RWPE1 (cell line): Measurements from ENCODE around the gene GGACT.

Source experiments
- CTCF ChIA-PET: fragments of 350-600 bp; sonication (Branson Sonifier 250); formaldehyde crosslinking; extraction: SDS; loops from one replicate; lab custom pipeline; 2021; lab: Yijun Ruan, JAX
- POLR2A ChIA-PET: fragments of 400-600 bp; formaldehyde crosslinking; extraction: SDS; loops from one replicate; lab custom pipeline; 2020; ENCODE audit warnings: antibody characterized with exemption; ENCODE audit not compliant: low non-redundant PET; lab: Yijun Ruan, JAX
- DNase-seq: peaks from one replicate; pipeline ENCODE4 v3.0.0; 2012; ENCODE audit warnings: low spot score
- H3K27ac ChIP-seq: fragments of 450-650 bp; 2 replicates; pipeline ENCODE4 v1.5.1; 2017
- CTCF ChIP-seq: fragments of 450-650 bp; conservative IDR thresholded peaks from 2 replicates; pipeline ENCODE4 v1.5.1; 2017; ENCODE audit warnings: low read depth, mild to moderate bottlenecking

GGACT gene

GRCh38 chr13:100502446-100502845, 86.1 kb downstream of the GGACT start:
- no peak for TF ChIP-seq CTCF
- ChIA-PET POLR2A (no interaction called here), CTCF (interaction anchor here (0.6 to 1.5 kb wide), 3 partner anchors 12 to 800 kb away, joined by 3 to 6 read pairs (median 4); no protein-coding TSS in a partner anchor)
- no peak for DNase-seq
- no peak overlapping the region for H3K27ac ChIP-seq

GRCh38 chr13:100497389-100497788, 91.2 kb downstream of the GGACT start:
- H3K27ac ChIP-seq: no peak overlapping the region
- CTCF ChIA-PET: no interaction called here
- TF ChIP-seq CTCF: no peak
- POLR2A ChIA-PET: no interaction called here
- DNase-seq: no peak

GRCh38 chr13:100495455-100495854, 93.1 kb downstream of the GGACT start:
- no peak for DNase-seq
- CTCF ChIA-PET: interaction anchor here (0.6 kb wide), 1 partner anchor 12 kb away, joined by 3 read pairs; no protein-coding TSS in a partner anchor
- TF ChIP-seq CTCF: no peak

GRCh38 chr13:100493418-100493817, 95.2 kb downstream of the GGACT start:
- TF ChIP-seq CTCF: no peak
- H3K27ac ChIP-seq: no peak overlapping the region
- DNase-seq: no peak
- ChIA-PET POLR2A (no interaction called here), CTCF (interaction anchor here (0.7 kb wide), 1 partner anchor 20 kb away, joined by 3 read pairs; no protein-coding TSS in a partner anchor)

More at GRCh38 chr13:100495455-100495854, 93.1 kb downstream of the GGACT start:
- POLR2A ChIA-PET: no interaction called here
- no peak overlapping the region for H3K27ac ChIP-seq

- POLR2A ChIA-PET: no interaction called here
- DNase-seq: no peak
- no peak for TF ChIP-seq CTCF
- CTCF ChIA-PET: no interaction called here
- H3K27ac ChIP-seq: no peak overlapping the region
These were observed 97.3 kb downstream of the GGACT start for GRCh38 chr13:100491164-100491842.

- DNase-seq: no peak
These were observed 97.9 kb downstream of the GGACT start for GRCh38 chr13:100490692-100491091.

More at GRCh38 chr13:100490692-100491091, 97.9 kb downstream of the GGACT start:
- H3K27ac ChIP-seq: no peak overlapping the region
- no peak for TF ChIP-seq CTCF
- POLR2A ChIA-PET: no interaction called here
- CTCF ChIA-PET: interaction anchor here (0.7 kb wide), 1 partner anchor 1685 kb away, joined by 3 read pairs; no protein-coding TSS in a partner anchor
